ENCODE data around the gene RASL11A.

GRCh38 chr13:27279506-27279905 lies 8.9 kb downstream of the RASL11A start:
- no peak for TF ChIP-seq POLR2A (IDR thresholded peaks at IDR 0.05)
- TF ChIP-seq, protein P1, sequence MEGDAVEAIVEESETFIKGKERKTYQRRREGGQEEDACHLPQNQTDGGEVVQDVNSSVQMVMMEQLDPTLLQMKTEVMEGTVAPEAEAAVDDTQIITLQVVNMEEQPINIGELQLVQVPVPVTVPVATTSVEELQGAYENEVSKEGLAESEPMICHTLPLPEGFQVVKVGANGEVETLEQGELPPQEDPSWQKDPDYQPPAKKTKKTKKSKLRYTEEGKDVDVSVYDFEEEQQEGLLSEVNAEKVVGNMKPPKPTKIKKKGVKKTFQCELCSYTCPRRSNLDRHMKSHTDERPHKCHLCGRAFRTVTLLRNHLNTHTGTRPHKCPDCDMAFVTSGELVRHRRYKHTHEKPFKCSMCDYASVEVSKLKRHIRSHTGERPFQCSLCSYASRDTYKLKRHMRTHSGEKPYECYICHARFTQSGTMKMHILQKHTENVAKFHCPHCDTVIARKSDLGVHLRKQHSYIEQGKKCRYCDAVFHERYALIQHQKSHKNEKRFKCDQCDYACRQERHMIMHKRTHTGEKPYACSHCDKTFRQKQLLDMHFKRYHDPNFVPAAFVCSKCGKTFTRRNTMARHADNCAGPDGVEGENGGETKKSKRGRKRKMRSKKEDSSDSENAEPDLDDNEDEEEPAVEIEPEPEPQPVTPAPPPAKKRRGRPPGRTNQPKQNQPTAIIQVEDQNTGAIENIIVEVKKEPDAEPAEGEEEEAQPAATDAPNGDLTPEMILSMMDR (IDR thresholded peaks at IDR 0.05): no peak

All from heart left ventricle (tissue), 13 donors.